GM19043 (cell line): ENCODE results near the gene TXNDC17.
"Not testable (repeated sequence)": the region's sequence is repeated elsewhere in the genome, so short reads cannot be mapped to it uniquely, and the experiment has no call there.

Experiments used
- ATAC-seq: cut with Tn5 transposase; IDR thresholded peaks from one replicate; pipeline ENCODE4 v1.9.1; 2021; ENCODE audit warnings: low read depth; ENCODE audit not compliant: unreplicated experiment

The TXNDC17 gene

GRCh38 chr17:6636616-6637457 lies 4.0 kb upstream of the TXNDC17 start:
- ATAC-seq = no peak

- ATAC-seq = no peak
Measured at GRCh38 chr17:6637458-6637840, 3.4 kb upstream of the TXNDC17 start.

- no peak for ATAC-seq
Measured at GRCh38 chr17:6638046-6638908, 2.6 kb upstream of the TXNDC17 start.

- ATAC-seq = no peak
Measured at GRCh38 chr17:6639014-6639585, 1.8 kb upstream of the TXNDC17 start.

- no peak for ATAC-seq
Measured at GRCh38 chr17:6639586-6640535, 999 bp upstream of the TXNDC17 start.

GRCh38 chr17:6641247-6641863 lies 495 bp downstream of the TXNDC17 start:
- no peak for ATAC-seq

GRCh38 chr17:6642592-6642991 lies 1.7 kb downstream of the TXNDC17 start:
- no peak for ATAC-seq

GRCh38 chr17:6643451-6644125 lies 2.7 kb downstream of the TXNDC17 start:
- ATAC-seq = no peak

- ATAC-seq = no peak
Measured at GRCh38 chr17:6648181-6648580, 7.3 kb downstream of the TXNDC17 start.

GRCh38 chr17:6651354-6651918 lies 10.6 kb downstream of the TXNDC17 start, which contains the start of the genes C17orf100 and MED31:
TSS of gene C17orf100 (plus strand) at chr17:6651762. CDS start at chr17:6651914, 152 bp downstream.
TSS of gene MED31 (minus strand) at chr17:6651605. CDS start at chr17:6651528, 77 bp downstream.
- ATAC-seq = peak; percentile 94

- no peak for ATAC-seq
Measured at GRCh38 chr17:6651919-6652452, 11.1 kb downstream of the TXNDC17 start.

- ATAC-seq = no peak
Measured at GRCh38 chr17:6654841-6655731, 14.2 kb downstream of the TXNDC17 start.

- not testable (repeated sequence) for ATAC-seq
Measured at GRCh38 chr17:6655732-6656361, 15.0 kb downstream of the TXNDC17 start.

GRCh38 chr17:6656797-6657632 lies 16.2 kb downstream of the TXNDC17 start:
- ATAC-seq = not testable (repeated sequence)

- no peak for ATAC-seq
Measured at GRCh38 chr17:6657633-6658287, 16.9 kb downstream of the TXNDC17 start.
